H4 (cell line): ENCODE measurements around the gene SETBP1. TPM values are rescaled to one million over a fixed set of nuclear protein-coding genes. Genes with fewer than 3 reads are reported as not detected.

Experiments
- DNase-seq: peaks from one replicate; pipeline ENCODE4 v3.0.0-alpha.2; 2015; ENCODE audit warnings: low spot score
- total RNA-seq: library from RNA; depleted of rRNA; stranded (reverse); fragments of >200 nt; shearing (Covaris generic); gene quantifications from 2 replicates; pipeline ENCODE4 v1.2.3, GENCODE V29; 2014

Gene SETBP1
- total RNA-seq, 1 experiment from 2014 or later: 3.6 TPM

DNA sequence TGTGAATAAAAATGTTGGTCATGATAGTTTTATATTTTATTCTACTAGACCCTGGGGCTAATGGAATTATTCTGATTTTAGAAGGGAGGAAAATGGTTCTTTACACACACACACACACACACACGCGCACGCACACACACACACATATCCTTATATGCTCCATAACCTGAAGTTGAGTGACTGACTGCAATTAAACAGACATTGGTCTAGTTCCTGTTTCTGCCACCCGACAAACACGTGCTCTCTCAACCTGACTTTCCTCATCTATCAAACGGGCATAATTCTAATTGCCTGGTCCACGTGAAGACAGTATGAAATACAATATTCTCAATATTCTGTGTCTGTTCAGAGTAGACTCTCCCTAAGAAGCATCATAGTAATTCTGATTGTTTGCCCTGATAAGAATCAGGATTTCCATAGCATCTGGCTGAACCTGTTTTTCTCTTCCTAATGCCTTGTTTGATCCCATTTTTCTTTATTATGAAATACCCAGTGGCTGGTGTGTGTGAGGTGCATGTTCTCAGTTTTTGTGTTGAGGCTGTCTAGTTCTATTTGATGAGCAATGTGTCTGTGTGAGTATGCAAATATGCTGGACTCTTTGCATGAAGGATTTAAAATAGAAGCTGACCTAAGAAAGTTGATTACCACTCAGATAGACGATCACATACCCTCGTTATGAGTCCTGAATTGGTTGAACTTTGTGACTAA is 51.0 kb downstream of the SETBP1 start:
- no peak for DNase-seq

DNA sequence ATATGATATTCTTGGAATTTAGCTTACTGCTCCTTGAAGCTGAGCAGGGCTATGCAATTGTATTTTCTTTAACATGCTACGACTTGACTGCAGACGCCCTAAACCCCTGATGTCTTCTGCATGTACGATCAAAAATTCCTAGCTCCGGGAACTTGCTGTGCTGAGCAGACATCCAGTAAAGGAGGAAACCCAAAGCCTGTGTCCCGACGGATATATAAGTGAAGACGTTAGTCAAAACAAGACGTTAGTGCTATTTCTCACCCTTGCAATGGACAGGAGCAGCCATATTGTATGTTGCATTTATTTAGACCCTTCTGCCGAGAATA is 51.5 kb downstream of the SETBP1 start:
- no peak for DNase-seq

GRCh38 chr18:44732599-44732998 is 51.9 kb downstream of the SETBP1 start:
- no peak for DNase-seq

GRCh38 chr18:44733069-44733753 is 52.5 kb downstream of the SETBP1 start:
- peak; percentile 60 for DNase-seq

- no peak for DNase-seq
These were observed 53.2 kb downstream of the SETBP1 start for GRCh38 chr18:44733754-44734465.

DNA sequence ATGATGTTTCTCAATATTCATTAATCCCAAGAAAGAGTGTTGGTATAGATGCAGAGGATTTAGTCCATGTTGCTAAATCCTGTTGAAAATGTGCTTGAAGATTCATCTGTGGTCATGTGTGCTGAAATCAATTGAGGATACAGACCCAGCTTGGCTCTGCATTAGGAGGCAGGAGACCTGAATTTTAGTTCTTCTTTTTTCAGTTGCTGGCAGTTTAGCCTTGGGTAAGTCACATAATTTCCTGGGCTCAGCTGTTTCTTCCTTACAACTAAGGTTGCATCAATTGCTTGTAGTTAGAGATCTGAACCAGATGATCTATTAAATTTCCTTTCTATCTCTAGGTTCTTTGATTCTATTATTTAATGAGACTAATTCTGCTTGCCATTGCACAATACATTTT is 54.4 kb downstream of the SETBP1 start:
- no peak for DNase-seq

DNA sequence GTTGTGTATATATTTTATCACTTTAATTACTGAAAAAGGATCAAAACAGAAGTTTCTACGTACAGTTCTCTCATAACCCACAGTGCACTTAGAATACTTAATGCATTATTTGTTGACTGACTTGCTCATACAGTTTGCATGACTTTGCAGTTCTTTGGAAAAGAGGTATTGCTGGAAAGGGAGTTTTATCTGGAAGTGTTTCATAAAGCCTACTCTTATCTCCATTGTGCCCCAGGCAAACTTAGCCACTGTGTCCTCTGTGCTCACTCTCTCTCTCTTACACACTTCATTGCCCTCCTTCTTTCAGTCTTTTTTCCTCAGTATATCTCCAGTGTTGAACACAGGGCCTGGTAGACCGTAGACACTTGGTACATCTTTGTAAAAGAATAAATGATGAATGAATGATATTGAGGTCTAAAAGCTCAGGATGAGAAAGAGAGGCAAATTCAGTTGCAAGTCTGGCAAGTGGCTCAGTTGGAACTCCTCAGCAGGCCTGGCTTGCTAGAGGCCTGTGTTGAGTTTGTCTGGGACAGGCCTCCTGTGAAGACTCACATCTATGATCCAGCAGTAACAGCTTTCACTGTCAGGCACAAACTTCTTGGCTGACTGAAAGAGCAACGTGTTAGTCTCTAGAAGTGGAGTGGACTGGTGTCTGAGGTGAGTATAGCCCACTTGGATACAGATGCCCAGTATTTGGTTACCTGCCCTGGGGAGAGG is 56.1 kb downstream of the SETBP1 start:
- no peak for DNase-seq

- DNase-seq: no peak
These were observed 56.9 kb downstream of the SETBP1 start for GRCh38 chr18:44737623-44738022.

GRCh38 chr18:44740000-44740399 is 59.3 kb downstream of the SETBP1 start:
- DNase-seq: no peak

GRCh38 chr18:44741085-44741484 is 60.4 kb downstream of the SETBP1 start:
- DNase-seq: no peak

GRCh38 chr18:44741511-44741910 is 60.8 kb downstream of the SETBP1 start:
- DNase-seq: no peak

- no peak for DNase-seq
These were observed 61.4 kb downstream of the SETBP1 start for GRCh38 chr18:44742126-44742525.

DNA sequence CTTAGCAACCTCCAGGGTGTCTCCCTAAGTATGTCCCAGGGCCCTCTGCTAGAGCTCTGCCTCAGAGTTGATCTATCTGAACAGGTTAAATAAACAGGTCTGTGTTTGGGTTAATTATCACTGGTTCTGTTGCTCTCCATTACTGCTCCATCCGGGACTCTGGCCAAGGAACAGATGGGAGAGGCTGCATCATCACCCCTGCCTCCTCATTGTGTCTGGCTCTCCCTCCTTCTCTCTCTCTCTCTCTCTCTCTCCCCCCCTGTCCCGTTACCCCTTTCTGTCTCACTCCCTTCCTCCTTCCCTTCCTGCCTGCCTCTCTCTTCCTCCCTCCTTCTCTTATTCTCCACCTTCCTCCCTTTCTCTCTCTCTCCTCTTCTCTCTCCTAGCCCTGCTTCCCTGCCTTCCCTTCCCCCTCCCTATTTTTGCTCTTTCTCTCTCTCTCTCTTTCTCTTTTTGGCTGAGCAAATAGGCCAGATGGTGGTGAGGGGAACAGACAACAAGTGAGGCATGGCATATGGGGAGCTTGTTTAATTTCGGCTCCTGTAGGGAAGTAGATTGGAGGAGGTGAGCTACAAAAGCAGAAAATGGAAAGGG is 62.1 kb downstream of the SETBP1 start:
- DNase-seq: peak; percentile 42

DNA sequence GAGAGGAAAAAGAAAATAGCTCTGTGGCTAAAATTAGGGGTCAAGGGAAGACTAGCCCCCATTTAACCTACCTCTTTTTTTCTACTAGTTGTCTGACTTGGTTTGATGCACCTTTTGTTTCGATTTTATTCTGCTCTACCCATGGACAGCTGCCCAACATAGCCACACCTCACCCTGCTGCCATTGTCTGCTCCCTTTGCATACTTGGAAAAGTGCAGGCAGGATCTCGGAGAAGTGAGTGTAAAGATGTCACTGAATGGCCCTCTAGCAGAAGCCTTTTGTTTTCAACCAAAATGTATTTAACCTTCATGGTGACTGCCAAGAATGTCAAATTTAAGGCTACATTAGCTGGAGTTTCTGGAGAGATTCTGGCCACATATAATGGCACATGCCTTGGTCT is 62.9 kb downstream of the SETBP1 start:
- DNase-seq: no peak

GRCh38 chr18:44744161-44745121 is 63.8 kb downstream of the SETBP1 start:
- no peak for DNase-seq

DNA sequence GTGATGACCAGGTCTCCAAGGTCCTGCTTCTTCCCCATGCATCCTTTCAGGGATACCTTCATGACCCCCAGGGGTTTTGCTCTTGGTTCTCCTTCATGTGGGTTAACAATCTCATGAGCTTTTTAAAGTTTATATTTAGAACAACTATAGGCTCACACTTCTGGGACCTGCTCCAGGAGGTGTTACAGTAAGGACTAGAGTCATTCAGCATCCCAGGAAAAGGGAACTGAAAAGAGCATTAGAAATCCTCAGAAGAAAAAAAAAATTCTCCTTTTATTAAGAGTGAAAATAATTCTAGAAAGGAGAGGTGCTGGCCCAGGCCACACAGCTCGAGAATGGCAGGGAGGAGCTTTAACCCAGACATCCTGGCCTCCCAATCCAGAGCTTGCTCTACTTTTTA is 66.5 kb downstream of the SETBP1 start:
- DNase-seq: no peak

- DNase-seq: no peak
These were observed 67.9 kb downstream of the SETBP1 start for GRCh38 chr18:44748582-44748981.

- no peak for DNase-seq
These were observed 70.1 kb downstream of the SETBP1 start for GRCh38 chr18:44750774-44751173.

GRCh38 chr18:44754567-44754966 is 73.9 kb downstream of the SETBP1 start:
- no peak for DNase-seq

GRCh38 chr18:44758861-44759631 is 78.4 kb downstream of the SETBP1 start:
- no peak for DNase-seq
